ENCODE data around the gene LMOD1.

Gene LMOD1

GRCh38 chr1:201890223-201890622, 56.1 kb downstream of the LMOD1 start:
- Mint-ChIP-seq H3K27me3 (peaks cover 59 to 66% of the 10 kb centered on the region in 2 donors), H3K4me3 (no peak overlapping the region), H3K27ac (no peak overlapping the region), H3K9me3 (no peaks in the 10 kb centered on the region), H3K36me3 (ENCODE audit: insufficient read depth) (no peaks in the 10 kb centered on the region), H3K4me1 (ENCODE audit: low read depth in 2 of 2) (peaks cover 3 to 4% of the 10 kb centered on the region in 2 donors)
- ATAC-seq (replicated peaks) (no peak), DNase-seq (no peak)

GRCh38 chr1:201889090-201889968, 57.0 kb downstream of the LMOD1 start:
- DNase-seq (no peak), ATAC-seq (replicated peaks) (peak; percentile 7)
- Mint-ChIP-seq H3K9me3 (no peaks in the 10 kb centered on the region), H3K27me3 (peaks cover 59 to 62% of the 10 kb centered on the region in 2 donors), H3K27ac (no peak overlapping the region), H3K36me3 (ENCODE audit: insufficient read depth) (no peaks in the 10 kb centered on the region), H3K4me1 (ENCODE audit: low read depth in 2 of 2) (peaks cover 3 to 4% of the 10 kb centered on the region in 2 donors), H3K4me3 (peak overlapping the region; percentile 71 to 74)

- H3K27ac Mint-ChIP-seq, result no peak within 1 kb of the TSS
- peaks cover 53% of the 10 kb centered on the region in 2 donors for H3K27me3 Mint-ChIP-seq
Measured at GRCh38 chr1:201888282-201889089, 57.9 kb downstream of the LMOD1 start, which contains the start of gene SHISA4. Gene SHISA4, plus strand, starts transcription at chr1:201888898. Its CDS starts 97 bp downstream, at chr1:201888995.

GRCh38 chr1:201887116-201887866, 59.1 kb downstream of the LMOD1 start:
- Mint-ChIP-seq H3K27ac (no peak overlapping the region), H3K9me3 (no peaks in the 10 kb centered on the region), H3K27me3 (peaks cover 45% of the 10 kb centered on the region in 2 donors), H3K36me3 (ENCODE audit: insufficient read depth) (no peaks in the 10 kb centered on the region), H3K4me3 (peak overlapping the region in 1 of 2 donors; percentile 74), H3K4me1 (ENCODE audit: low read depth in 2 of 2) (peaks cover 3 to 4% of the 10 kb centered on the region in 2 donors)
- DNase-seq (no peak), ATAC-seq (replicated peaks) (no peak)

More at GRCh38 chr1:201888282-201889089, 57.9 kb downstream of the LMOD1 start, which contains the start of gene SHISA4:
- H3K36me3 Mint-ChIP-seq (ENCODE audit: insufficient read depth), result no peaks in the 10 kb centered on the region
- no peaks in the 10 kb centered on the region for H3K9me3 Mint-ChIP-seq
- peaks cover 3 to 4% of the 10 kb centered on the region in 2 donors for H3K4me1 Mint-ChIP-seq (ENCODE audit: low read depth in 2 of 2)
- ATAC-seq (replicated peaks) (peak; percentile 81), DNase-seq (no peak)
- H3K4me3 Mint-ChIP-seq, result peak within 1 kb of the TSS; percentile 71 to 74

- ATAC-seq (replicated peaks), result no peak
- Mint-ChIP-seq H3K4me3 (no peak overlapping the region), H3K36me3 (ENCODE audit: insufficient read depth) (no peaks in the 10 kb centered on the region), H3K27ac (no peak overlapping the region), H3K27me3 (peaks cover 35% of the 10 kb centered on the region in 2 donors), H3K9me3 (no peaks in the 10 kb centered on the region), H3K4me1 (ENCODE audit: low read depth in 2 of 2) (peaks cover 3 to 4% of the 10 kb centered on the region in 2 donors)
- no peak for DNase-seq
Measured at GRCh38 chr1:201886103-201886885, 60.1 kb downstream of the LMOD1 start.

GRCh38 chr1:201885531-201886075, 60.7 kb downstream of the LMOD1 start:
- Mint-ChIP-seq H3K27me3 (peaks cover 28 to 31% of the 10 kb centered on the region in 2 donors), H3K4me3 (no peak overlapping the region), H3K36me3 (ENCODE audit: insufficient read depth) (no peaks in the 10 kb centered on the region), H3K4me1 (ENCODE audit: low read depth in 2 of 2) (peaks cover 3 to 4% of the 10 kb centered on the region in 2 donors), H3K27ac (no peak overlapping the region), H3K9me3 (no peaks in the 10 kb centered on the region)
- ATAC-seq (replicated peaks), result no peak
- no peak for DNase-seq

GRCh38 chr1:201884425-201884824, 61.9 kb downstream of the LMOD1 start:
- no peak overlapping the region for H3K4me3 Mint-ChIP-seq
- no peaks in the 10 kb centered on the region for H3K36me3 Mint-ChIP-seq (ENCODE audit: insufficient read depth)
- ATAC-seq (replicated peaks) (no peak), DNase-seq (no peak)
- H3K27me3 Mint-ChIP-seq, result peaks cover 16 to 22% of the 10 kb centered on the region in 2 donors
- H3K4me1 Mint-ChIP-seq (ENCODE audit: low read depth in 2 of 2), result peaks cover 0 to under 1% of the 10 kb centered on the region in 2 donors
- no peak overlapping the region for H3K27ac Mint-ChIP-seq
- no peaks in the 10 kb centered on the region for H3K9me3 Mint-ChIP-seq

- Mint-ChIP-seq H3K9me3 (no peaks in the 10 kb centered on the region), H3K27me3 (peaks cover 13 to 21% of the 10 kb centered on the region in 2 donors), H3K27ac (no peak overlapping the region), H3K4me1 (ENCODE audit: low read depth in 2 of 2) (no peaks in the 10 kb centered on the region), H3K4me3 (no peak overlapping the region), H3K36me3 (ENCODE audit: insufficient read depth) (no peaks in the 10 kb centered on the region)
- peak; percentile 29 for ATAC-seq (replicated peaks)
- DNase-seq, result no peak
Measured at GRCh38 chr1:201883786-201884185, 62.6 kb downstream of the LMOD1 start.

- peaks cover 0 to 2% of the 10 kb centered on the region in 2 donors for H3K4me1 Mint-ChIP-seq (ENCODE audit: low read depth in 2 of 2)
- H3K27ac Mint-ChIP-seq, result no peak overlapping the region
- H3K9me3 Mint-ChIP-seq, result no peaks in the 10 kb centered on the region
- ATAC-seq (replicated peaks), result no peak
- H3K36me3 Mint-ChIP-seq (ENCODE audit: insufficient read depth), result no peaks in the 10 kb centered on the region
- H3K4me3 Mint-ChIP-seq, result no peak overlapping the region
- H3K27me3 Mint-ChIP-seq, result peaks cover 11 to 18% of the 10 kb centered on the region in 2 donors
- no peak for DNase-seq
Measured at GRCh38 chr1:201883266-201883665, 63.1 kb downstream of the LMOD1 start.

- Mint-ChIP-seq H3K27ac (no peak overlapping the region), H3K36me3 (ENCODE audit: insufficient read depth) (no peaks in the 10 kb centered on the region), H3K27me3 (peaks cover 6 to 13% of the 10 kb centered on the region in 2 donors), H3K4me3 (no peak overlapping the region), H3K4me1 (ENCODE audit: low read depth in 2 of 2) (peaks cover 0 to 2% of the 10 kb centered on the region in 2 donors), H3K9me3 (no peaks in the 10 kb centered on the region)
- ATAC-seq (replicated peaks) (peak; percentile 55), DNase-seq (no peak)
Measured at GRCh38 chr1:201882665-201883132, 63.6 kb downstream of the LMOD1 start.

- H3K36me3 Mint-ChIP-seq (ENCODE audit: insufficient read depth), result no peaks in the 10 kb centered on the region
- DNase-seq, result no peak
- H3K4me1 Mint-ChIP-seq (ENCODE audit: low read depth in 2 of 2), result peaks cover 0 to 2% of the 10 kb centered on the region in 2 donors
- H3K4me3 Mint-ChIP-seq, result no peak overlapping the region
- H3K27ac Mint-ChIP-seq, result peak overlapping the region in 1 of 2 donors; percentile 7
- H3K9me3 Mint-ChIP-seq, result no peaks in the 10 kb centered on the region
- no peak for ATAC-seq (replicated peaks)
- peaks cover 0 to 2% of the 10 kb centered on the region in 2 donors for H3K27me3 Mint-ChIP-seq
Measured at GRCh38 chr1:201881617-201882016, 64.7 kb downstream of the LMOD1 start.
